Heart right ventricle (tissue), 16 donors: Measurements from ENCODE around the gene TST. TPM values are rescaled to one million over a fixed set of nuclear protein-coding genes. Genes with fewer than 3 reads are reported as not detected.

ENCODE experiments used
- ATAC-seq, 8 donors: fragments of 200-7000 bp; cut with Tn5 transposase; one replicate each; pipeline ENCODE4 v1.9.1; 2020; ENCODE audit warnings: mild to moderate bottlenecking in 8 of 8, moderate library complexity in 8 of 8, moderate number of reproducible peaks in 1 of 8
- DNase-seq, 2 donors: peaks; one replicate each; pipeline ENCODE4 v3.0.0-alpha.2; 2020
- H3K27ac ChIP-seq, 10 donors: fragments of 200-600 bp; sonication (generic) in 2 of 10; one replicate each; pipeline versions ENCODE4 v1.5.0 to v1.8.0; 2020 to 2022; ENCODE audit warnings: mild to moderate bottlenecking in 3 of 10
- H3K27me3 ChIP-seq, 7 donors: fragments of 200-600 bp; one replicate each; pipeline ENCODE4 v1.8.0; 2021 to 2022; ENCODE audit warnings: mild to moderate bottlenecking in 2 of 7
- H3K36me3 ChIP-seq, 9 donors: fragments of 200-600 bp; sonication (generic) in 1 of 9; one replicate each; pipeline versions ENCODE4 v1.5.0 to v1.8.0; 2020 to 2022; ENCODE audit warnings: mild to moderate bottlenecking in 2 of 9
- H3K4me1 ChIP-seq, 9 donors: fragments of 200-600 bp; sonication (generic) in 1 of 9; one replicate each; pipeline versions ENCODE4 v1.5.0 to v1.8.0; 2020 to 2022; ENCODE audit warnings: mild to moderate bottlenecking in 4 of 9
- H3K4me3 ChIP-seq, 10 donors: fragments of 200-600 bp; sonication (generic) in 2 of 10; one replicate each; pipeline versions ENCODE4 v1.5.0 to v1.8.0; 2020 to 2022; ENCODE audit warnings: mild to moderate bottlenecking in 7 of 10, moderate library complexity in 2 of 10
- H3K9me3 ChIP-seq, 11 donors: fragments of 200-600 bp in 10 of 11; sonication (generic) in 2 of 11; one replicate each; pipeline versions ENCODE4 v1.5.0 to v1.8.0; 2013 to 2022; ENCODE audit warnings: mild to moderate bottlenecking in 2 of 11, control low read depth in 1 of 11, moderate library complexity in 1 of 11
- CTCF ChIP-seq, 9 donors: fragments of 200-600 bp; sonication (generic) in 2 of 9; IDR thresholded peaks; one replicate each; pipeline versions ENCODE4 v1.5.0 to v1.8.0; 2021 to 2022; ENCODE audit warnings: antibody characterized with exemption in 9 of 9, mild to moderate bottlenecking in 5 of 9, moderate library complexity in 1 of 9
- WGBS, 2 donors: extraction: QIAGEN DNeasy Blood & Tissue Kit; methylation state at CpG; one replicate each; pipeline ENCODE4 v1.1.7; 2013; ENCODE audit warnings: inconsistent platforms in 1 of 2; 5-methylcytosine and 5-hydroxymethylcytosine counted together
- intact Hi-C, 10 donors: fragments of 100-400 bp; cut with DNase I; formaldehyde crosslinking; loops; one replicate each; pipeline versions ENCODE4 v1.11.1 to v1.14.2; 2022
- polyA plus RNA-seq, 2 donors: library from polyadenylated mRNA; stranded (reverse); fragments of 200-250 nt; gene quantifications; one replicate each; pipeline ENCODE4 v1.2.3, GENCODE V29; 2013
- total RNA-seq, 10 donors: library from RNA; stranded (reverse); fragmentation: NEBNext Ultra II Directional in 3 of 10; extraction: Animal tissue kit (Norgen Biotek cat#: 25700) in 3 of 10; gene quantifications; one replicate each; pipeline versions ENCODE4 v1.2.1 to v1.2.4, GENCODE V29; 2021 to 2023
- donor health status: Arrhythmogenic right ventricular cardiomyopathy.
- donor health status: ischemic (EF 13 %, LVEDD 7.1; RV severe dilation, severe dysfunction).
- donor health status: healthy with polysubstance abuse.
- donor health status: DM: no; HTN: yes; CAD: no.
- donor health status: DM: no; HTN: no; CAD: no.
- donor health status: ischemic (EF 25% LVEDD 6.9; RV normal size, moderate dysfunction).
- donor health status: ischemic (EF 25% LVEDD 5.7; RV mildly dilated, moderate dysfunction).
- donor health status: healthy.
- donor health status: DM: yes; HTN: yes; CAD: no.
- donor health status: Ischemic cardiomyopathy.
- donor health status: ischemic (EF 35%, LVEDD 5.7; RV mildly dilated, moderate dysfunction).
- donor health status: nonischemic (EF 11% LVEDD 7.7; RV severe dilation, severe dysfunction).
- donor health status: DM: yes; HTN: yes; CAD: no.
- donor health status: PGD.
- donor health status: ischemic (EF 29% LVEDD 5.4; RV normal size, mild dysfunction).
- donor health status: nonischemic (EF 23%, LVEDD 6.1; RV moderate dilation, normal function).

The TST gene
- total and polyA plus RNA-seq, 12 donors = 34.1 to 87.4 (median 50.6) TPM

DNA sequence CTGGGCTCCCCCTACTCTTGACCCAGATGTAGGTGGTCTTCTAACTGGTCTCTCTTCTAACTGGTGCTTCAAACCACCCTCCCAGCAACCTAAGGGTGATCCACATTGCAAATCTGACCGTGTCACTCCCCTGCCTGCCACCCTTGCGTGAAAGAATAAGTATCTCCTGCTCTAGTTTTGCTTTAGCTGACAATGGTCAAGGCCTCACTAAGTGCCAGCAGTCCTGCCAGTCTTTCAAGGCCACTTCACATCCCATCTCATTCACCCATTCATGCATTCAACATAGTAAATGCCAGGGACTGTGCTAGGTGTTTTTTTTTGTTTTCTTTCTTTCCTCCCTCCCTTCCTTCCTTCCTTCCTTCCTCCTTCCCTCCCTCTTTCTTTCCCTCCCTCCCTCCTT, 30.0 kb upstream of the TST start:
- H3K27me3 ChIP-seq = no peaks in the 10 kb centered on the region
- peaks cover 6 to 44% (median 24%) of the 10 kb centered on the region in 9 donors for H3K4me1 ChIP-seq
- H3K36me3 ChIP-seq = no peaks in the 10 kb centered on the region
- H3K9me3 ChIP-seq = no peaks in the 10 kb centered on the region
- ATAC-seq = no peak
- no peak overlapping the region for H3K27ac ChIP-seq
- peak in 1 of 2 donors; percentile 0 for DNase-seq
- intact Hi-C loops = loop anchor here in 3 of 10 donors (10.0 kb wide), 2 partner anchors 174 to 264 kb away; no protein-coding TSS in a partner anchor
- no peak overlapping the region for H3K4me3 ChIP-seq
- WGBS, 2 donors = 79 to 82% methylated on average over 2 of the region's 2 CpGs
- TF ChIP-seq CTCF (IDR thresholded peaks at IDR 0.05) = no peak

GRCh38 chr22:37048133-37048532, 28.9 kb upstream of the TST start:
- 76 to 78% methylated on average over 6 of the region's 6 CpGs for WGBS, 2 donors
- Histone ChIP-seq H3K27ac (no peak overlapping the region), H3K36me3 (no peaks in the 10 kb centered on the region), H3K27me3 (peaks cover 0 to 3% (median 0%) of the 10 kb centered on the region in 7 donors), H3K4me3 (no peak overlapping the region), H3K4me1 (peaks cover 4 to 35% (median 15%) of the 10 kb centered on the region in 9 donors), H3K9me3 (no peaks in the 10 kb centered on the region)
- no peak for TF ChIP-seq CTCF (IDR thresholded peaks at IDR 0.05)
- peak in 1 of 2 donors; percentile 2 for DNase-seq
- no peak for ATAC-seq
- intact Hi-C loops = loop anchor here in 3 of 10 donors (10.0 kb wide), 2 partner anchors 173 to 263 kb away; no protein-coding TSS in a partner anchor

DNA sequence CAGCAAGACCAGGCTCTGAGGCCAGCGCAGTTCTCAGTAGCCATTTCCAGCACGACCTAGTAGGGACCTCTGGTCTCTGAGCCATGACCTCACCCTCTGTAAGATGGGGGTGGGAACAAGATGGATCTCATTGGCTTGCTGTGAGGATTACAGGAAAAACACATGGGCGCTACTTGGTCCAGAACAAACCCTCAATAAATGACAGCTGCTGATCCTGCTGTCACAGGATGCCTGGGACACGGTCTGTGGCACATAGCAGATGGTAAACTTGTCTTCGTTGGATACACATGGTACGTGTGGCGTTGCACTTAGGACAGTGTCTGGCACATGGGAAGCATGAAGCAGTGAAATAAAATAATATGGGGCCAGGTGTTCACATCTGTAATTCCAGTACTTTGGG, 27.8 kb upstream of the TST start:
- DNase-seq = peak in 1 of 2 donors; percentile 0

DNA sequence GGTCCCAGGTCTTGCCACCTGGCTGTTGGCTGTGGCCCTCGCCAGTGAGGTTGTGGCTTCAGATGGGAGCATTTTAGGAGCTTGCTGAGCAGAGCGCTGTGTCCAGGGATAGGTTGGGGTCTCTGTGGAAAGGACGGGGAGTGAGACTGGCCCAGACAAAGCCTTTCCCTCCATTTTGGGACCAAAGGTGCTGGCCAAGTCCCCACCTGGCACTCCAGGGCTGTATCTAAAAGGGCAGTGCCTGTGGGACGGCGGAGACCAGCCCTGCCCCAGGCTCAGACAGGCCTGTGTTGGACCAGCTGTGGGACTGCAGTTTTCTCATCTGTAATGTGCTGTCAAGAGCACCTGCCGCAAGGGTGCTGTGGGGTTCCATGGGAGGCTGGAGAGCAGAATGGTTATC, 27.3 kb upstream of the TST start:
- intact Hi-C loops = loop anchor here in 3 of 10 donors (10.0 kb wide), 2 partner anchors 172 to 262 kb away; no protein-coding TSS in a partner anchor
- Histone ChIP-seq H3K4me3 (no peak overlapping the region), H3K27ac (no peak overlapping the region), H3K36me3 (no peaks in the 10 kb centered on the region), H3K27me3 (peaks cover 0 to 13% (median 0%) of the 10 kb centered on the region in 7 donors), H3K4me1 (peaks cover 0 to 23% (median 0%) of the 10 kb centered on the region in 9 donors), H3K9me3 (no peaks in the 10 kb centered on the region)
- ATAC-seq = no peak
- WGBS, 2 donors = 92 to 94% methylated on average over 6 of the region's 6 CpGs
- peak in 1 of 2 donors; percentile 2 for DNase-seq
- no peak for TF ChIP-seq CTCF (IDR thresholded peaks at IDR 0.05)

More for the DNA sequence above, 27.8 kb upstream of the TST start:
- no peak for ATAC-seq
- intact Hi-C loops = loop anchor here in 3 of 10 donors (10.0 kb wide), 2 partner anchors 172 to 262 kb away; no protein-coding TSS in a partner anchor
- no peak for TF ChIP-seq CTCF (IDR thresholded peaks at IDR 0.05)
- WGBS, 2 donors = 88 to 90% methylated on average over 7 of the region's 7 CpGs
- no peak overlapping the region for H3K27ac ChIP-seq
- H3K9me3 ChIP-seq = no peaks in the 10 kb centered on the region
- H3K4me1 ChIP-seq = peaks cover 0 to 24% (median 4%) of the 10 kb centered on the region in 9 donors
- peaks cover 0 to 10% (median 0%) of the 10 kb centered on the region in 7 donors for H3K27me3 ChIP-seq
- H3K36me3 ChIP-seq = no peaks in the 10 kb centered on the region
- H3K4me3 ChIP-seq = no peak overlapping the region
